Psoas muscle (tissue), 8 donors: ENCODE measurements around the gene ADAMTS13. TPM values are rescaled to one million over a fixed set of nuclear protein-coding genes. Genes with fewer than 3 reads are reported as not detected.

Source experiments
- ATAC-seq, 4 donors: fragments of 200-7000 bp; cut with Tn5 transposase; one replicate each; pipeline ENCODE4 v1.9.1; 2020; ENCODE audit warnings: moderate library complexity in 3 of 4, mild to moderate bottlenecking in 2 of 4
- DNase-seq, 2 donors: peaks; one replicate each; pipeline ENCODE4 v3.0.0-alpha.2; 2020
- H3K27ac ChIP-seq: fragments of 200-600 bp; one replicate; pipeline ENCODE4 v1.8.0; 2022
- H3K27me3 ChIP-seq, 3 donors: fragments of 200-600 bp in 1 of 3; one replicate each; pipeline versions ENCODE4 v1.6.1 to v1.8.0; 2013 to 2022; ENCODE audit warnings: low read length in 2 of 3, mild to moderate bottlenecking in 2 of 3, moderate library complexity in 1 of 3; ENCODE audit not compliant: insufficient read depth in 3 of 3
- H3K36me3 ChIP-seq, 2 donors: fragments of 200-600 bp in 1 of 2; one replicate each; pipeline versions ENCODE4 v1.6.1 to v1.8.0; 2013 to 2022; ENCODE audit warnings: low read depth in 1 of 2, mild to moderate bottlenecking in 1 of 2, moderate library complexity in 1 of 2; ENCODE audit not compliant: insufficient read depth in 1 of 2
- H3K4me1 ChIP-seq: fragments of 200-600 bp; one replicate; pipeline ENCODE4 v1.8.0; 2022
- H3K4me3 ChIP-seq: fragments of 200-600 bp; one replicate; pipeline ENCODE4 v1.8.0; 2022; ENCODE audit warnings: mild to moderate bottlenecking
- H3K9me3 ChIP-seq: fragments of 200-600 bp; one replicate; pipeline ENCODE4 v1.8.0; 2022
- WGBS, 3 donors: extraction: QIAGEN DNeasy Blood & Tissue Kit; methylation state at CpG; one replicate each; pipeline versions ENCODE4 v1.1.6 to v1.1.7; 2013; 5-methylcytosine and 5-hydroxymethylcytosine counted together
- intact Hi-C, 2 donors: fragments of 100-400 bp; cut with DNase I; formaldehyde crosslinking; loops; one replicate each; pipeline versions ENCODE4 v1.11.0 to v1.14.2; 2022
- polyA plus RNA-seq, 3 donors: library from polyadenylated mRNA; stranded (reverse); fragments of 200-250 nt; gene quantifications; one replicate each; pipeline ENCODE4 v1.2.3, GENCODE V29; 2013
- total RNA-seq, 4 donors: library from RNA; stranded (reverse); fragmentation: NEBNext Ultra II Directional in 2 of 4; extraction: Animal tissue kit (Norgen Biotek cat#: 25700) in 2 of 4; gene quantifications; one replicate each; pipeline versions ENCODE4 v1.2.1 to v1.2.4, GENCODE V29; 2021 to 2023
- TF ChIP-seq, protein P1 (sequence below): fragments of 200-600 bp; IDR thresholded peaks from one replicate; pipeline ENCODE4 v1.8.0; 2022; ENCODE audit warnings: antibody characterized with exemption
- donor health status: healthy with polysubstance abuse.
- donor health status: DM: no; HTN: no; CAD: no; lungs with moderate emphysema.
- donor health status: Bipolar disorder and iron deficiency.
- donor health status: healthy.
- donor health status: DM: yes; HTN: yes; CAD: no.
- donor health status: DM: no; HTN: no; CAD: no.
- donor health status: DM: no; HTN: no; CAD: no.
- donor health status: DM: yes; HTN: yes; CAD: no.

Gene ADAMTS13
- total and polyA plus RNA-seq, 7 donors: 0.73 to 6.7 (median 2.5) TPM

DNA sequence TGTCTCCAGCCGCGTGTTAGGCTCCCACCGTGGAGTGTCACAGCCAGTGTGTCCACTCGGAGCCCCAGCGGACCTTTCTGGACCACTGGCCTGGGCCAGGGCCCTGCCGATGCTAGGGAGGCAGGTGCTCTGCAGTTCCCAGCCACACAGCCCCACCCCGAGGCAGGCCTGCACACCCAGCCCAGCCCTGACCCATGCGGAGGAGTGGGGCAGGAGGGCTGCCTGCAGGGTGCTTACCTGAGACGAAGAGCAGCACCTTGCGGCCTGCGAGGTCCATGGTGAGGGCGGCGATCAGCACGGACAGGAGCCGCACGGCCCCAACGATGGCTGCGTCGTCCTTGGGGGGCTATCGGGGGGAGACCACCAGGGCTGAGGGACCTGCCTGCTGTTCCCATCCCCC lies 51.6 kb downstream of the ADAMTS13 start:
- Histone ChIP-seq H3K27me3 (no peaks in the 10 kb centered on the region), H3K9me3 (no peaks in the 10 kb centered on the region), H3K27ac (no peak overlapping the region), H3K4me1 (peaks cover 5% of the 10 kb centered on the region), H3K4me3 (no peak overlapping the region), H3K36me3 (peaks cover 0 to 18% of the 10 kb centered on the region in 2 donors)
- 88 to 90% (median 89%) methylated on average over 19 to 20 of the region's 20 CpGs for WGBS, 3 donors
- DNase-seq (no peak), ATAC-seq (no peak)
- intact Hi-C loops: no loop called here
- TF ChIP-seq, protein P1, sequence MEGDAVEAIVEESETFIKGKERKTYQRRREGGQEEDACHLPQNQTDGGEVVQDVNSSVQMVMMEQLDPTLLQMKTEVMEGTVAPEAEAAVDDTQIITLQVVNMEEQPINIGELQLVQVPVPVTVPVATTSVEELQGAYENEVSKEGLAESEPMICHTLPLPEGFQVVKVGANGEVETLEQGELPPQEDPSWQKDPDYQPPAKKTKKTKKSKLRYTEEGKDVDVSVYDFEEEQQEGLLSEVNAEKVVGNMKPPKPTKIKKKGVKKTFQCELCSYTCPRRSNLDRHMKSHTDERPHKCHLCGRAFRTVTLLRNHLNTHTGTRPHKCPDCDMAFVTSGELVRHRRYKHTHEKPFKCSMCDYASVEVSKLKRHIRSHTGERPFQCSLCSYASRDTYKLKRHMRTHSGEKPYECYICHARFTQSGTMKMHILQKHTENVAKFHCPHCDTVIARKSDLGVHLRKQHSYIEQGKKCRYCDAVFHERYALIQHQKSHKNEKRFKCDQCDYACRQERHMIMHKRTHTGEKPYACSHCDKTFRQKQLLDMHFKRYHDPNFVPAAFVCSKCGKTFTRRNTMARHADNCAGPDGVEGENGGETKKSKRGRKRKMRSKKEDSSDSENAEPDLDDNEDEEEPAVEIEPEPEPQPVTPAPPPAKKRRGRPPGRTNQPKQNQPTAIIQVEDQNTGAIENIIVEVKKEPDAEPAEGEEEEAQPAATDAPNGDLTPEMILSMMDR: no peak

DNA sequence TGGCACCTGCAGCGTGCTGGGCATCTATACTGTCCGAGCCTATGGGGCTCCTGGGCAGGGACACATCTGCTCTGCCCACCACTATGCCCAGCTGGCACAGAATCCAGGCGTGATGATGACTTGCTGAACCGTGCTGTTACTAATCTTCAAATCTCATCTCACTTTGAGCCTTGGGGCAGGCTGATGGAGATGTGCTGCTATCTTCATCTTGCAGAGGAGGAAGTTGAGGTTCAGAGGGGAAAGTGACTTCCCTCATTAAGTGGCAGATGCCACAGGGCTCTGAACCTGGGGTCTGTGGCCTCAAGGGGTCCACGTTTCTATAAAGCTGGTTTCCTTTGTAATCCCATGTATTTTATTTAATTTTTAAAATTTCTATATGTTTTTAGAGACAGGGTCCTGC lies 52.0 kb downstream of the ADAMTS13 start:
- no peak for ATAC-seq

DNA sequence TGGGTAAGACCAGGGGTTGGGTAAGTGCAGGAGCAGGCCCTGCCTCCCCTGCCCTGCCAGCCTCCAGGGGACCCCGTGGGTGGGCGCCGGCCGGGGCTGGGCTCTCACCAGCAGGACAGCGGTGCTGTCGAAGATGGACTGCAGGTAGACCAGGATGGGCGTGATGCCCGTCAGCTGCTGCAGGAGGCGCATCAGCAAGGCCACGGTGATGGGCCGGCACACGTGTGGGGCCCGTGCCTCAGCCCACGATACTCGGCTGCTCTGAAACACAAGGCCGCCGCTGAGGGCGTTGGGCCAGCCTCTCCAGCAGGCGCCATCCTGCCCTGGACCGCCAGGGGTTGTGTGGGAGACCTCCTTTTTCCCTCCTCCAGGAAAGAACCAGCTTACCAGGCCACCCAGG lies 52.7 kb downstream of the ADAMTS13 start:
- Histone ChIP-seq H3K9me3 (no peaks in the 10 kb centered on the region), H3K4me3 (no peak overlapping the region), H3K27me3 (no peaks in the 10 kb centered on the region), H3K4me1 (peaks cover 6% of the 10 kb centered on the region), H3K27ac (no peak overlapping the region), H3K36me3 (peaks cover 0 to 15% of the 10 kb centered on the region in 2 donors)
- intact Hi-C loops: loop anchor here (5.0 kb wide), 3 partner anchors 58 to 143 kb away; partner anchors contain the start of genes MED22 (in 1 of the 2), REXO4 (in 1 of the 2) and RPL7A (in 1 of the 2)
- 82 to 83% (median 82%) methylated on average over 14 to 20 of the region's 20 CpGs for WGBS, 3 donors
- ATAC-seq (no peak), DNase-seq (no peak)
- TF ChIP-seq, protein P1: no peak

More for the DNA sequence above, 52.0 kb downstream of the ADAMTS13 start:
- no peak for DNase-seq
- intact Hi-C loops: no loop called here
- TF ChIP-seq, protein P1: no peak
- H3K4me1 ChIP-seq: peaks cover 6% of the 10 kb centered on the region
- no peak overlapping the region for H3K27ac ChIP-seq
- H3K9me3 ChIP-seq: no peaks in the 10 kb centered on the region
- 73 to 79% (median 76%) methylated on average over 5 of the region's 5 CpGs for WGBS, 3 donors
- peaks cover 0 to 15% of the 10 kb centered on the region in 2 donors for H3K36me3 ChIP-seq
- no peak overlapping the region for H3K4me3 ChIP-seq
- H3K27me3 ChIP-seq: no peaks in the 10 kb centered on the region

DNA sequence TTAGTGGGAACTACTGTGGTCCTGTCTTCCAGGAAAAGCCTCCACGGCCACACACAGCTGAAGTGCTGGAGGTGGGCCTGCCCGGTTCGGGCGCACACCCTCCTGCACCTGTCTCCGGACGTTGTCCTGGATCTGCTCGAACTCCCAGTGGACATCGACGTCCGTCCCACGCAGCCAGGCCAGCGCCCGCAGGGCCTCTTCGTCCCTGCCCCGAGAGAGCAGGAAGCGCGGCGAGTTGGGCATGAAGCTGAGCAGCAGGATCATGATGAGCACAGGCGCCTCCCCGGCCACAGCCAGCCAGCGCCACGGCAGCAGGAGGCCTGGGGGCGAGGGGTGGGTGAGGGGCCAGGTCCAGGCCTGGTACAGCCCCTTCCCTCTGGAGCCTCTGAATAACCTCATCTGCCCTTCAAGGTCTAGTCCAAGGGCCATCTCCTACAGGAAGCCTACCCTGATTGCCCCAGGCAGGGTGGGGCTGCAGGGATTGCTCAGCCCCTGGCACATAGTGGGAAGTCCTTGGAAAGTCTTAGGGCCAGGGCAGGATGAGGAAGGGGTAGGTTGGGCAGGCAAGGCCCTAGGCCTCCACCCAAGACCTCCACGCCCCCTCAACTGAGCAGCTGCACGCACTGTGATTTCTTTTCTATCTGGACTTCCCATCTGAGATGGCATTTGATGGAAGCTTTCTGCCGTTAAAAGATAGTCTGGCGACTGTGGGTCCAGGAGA lies 53.3 kb downstream of the ADAMTS13 start:
- H3K27me3 ChIP-seq: no peaks in the 10 kb centered on the region
- intact Hi-C loops: loop anchor here (5.0 kb wide), 3 partner anchors 58 to 143 kb away; partner anchors contain the start of genes MED22 (in 1 of the 2), REXO4 (in 1 of the 2) and RPL7A (in 1 of the 2)
- H3K4me3 ChIP-seq: no peak overlapping the region
- no peak for DNase-seq
- peaks cover 0 to 15% of the 10 kb centered on the region in 2 donors for H3K36me3 ChIP-seq
- H3K9me3 ChIP-seq: no peaks in the 10 kb centered on the region
- ATAC-seq: no peak
- TF ChIP-seq, protein P1: no peak
- H3K4me1 ChIP-seq: peaks cover 6% of the 10 kb centered on the region
- WGBS, 3 donors: 79 to 83% (median 82%) methylated on average over 27 of the region's 27 CpGs
- H3K27ac ChIP-seq: no peak overlapping the region
